Esophagus squamous epithelium (tissue), 5 donors: ENCODE data around the gene TMEM207. TPM values are rescaled to one million over a fixed set of nuclear protein-coding genes. Genes with fewer than 3 reads are reported as not detected.

Experiments used
- DNase-seq: peaks from one replicate; lab custom pipeline; 2025; lab: John Stamatoyannopoulos, UW
- H3K27ac ChIP-seq, 4 donors: fragments of 200-600 bp; sonication (generic); one replicate each; pipeline ENCODE4 v1.5.1; 2016 to 2019; ENCODE audit warnings: mild to moderate bottlenecking in 1 of 4
- H3K27me3 ChIP-seq, 4 donors: fragments of 200-600 bp; sonication (generic); 1 replicate in 3 of 4; 2 replicates in 1 of 4; pipeline versions ENCODE4 v1.5.1 to v1.6.0; 2017 to 2021; ENCODE audit warnings: antibody characterized with exemption in 1 of 4
- H3K36me3 ChIP-seq, 3 donors: fragments of 200-600 bp; sonication (generic); one replicate each; pipeline ENCODE4 v1.5.1; 2016 to 2019
- H3K4me1 ChIP-seq, 3 donors: fragments of 200-600 bp; sonication (generic); one replicate each; pipeline ENCODE4 v1.5.1; 2017 to 2019
- H3K4me3 ChIP-seq, 4 donors: fragments of 200-600 bp; sonication (generic); 1 replicate in 3 of 4; 2 replicates in 1 of 4; pipeline ENCODE4 v1.5.1; 2016 to 2019; ENCODE audit warnings: mild to moderate bottlenecking in 2 of 4, moderate library complexity in 1 of 4
- H3K9me3 ChIP-seq, 3 donors: fragments of 200-600 bp; sonication (generic); one replicate each; pipeline ENCODE4 v1.5.1; 2016 to 2019
- POLR2A ChIP-seq, 4 donors: fragments of 450-650 bp; IDR thresholded peaks; one replicate each; pipeline ENCODE4 v1.6.1; 2017; ENCODE audit warnings: antibody characterized with exemption in 4 of 4, mild to moderate bottlenecking in 4 of 4, moderate library complexity in 3 of 4
- WGBS, 2 donors: methylation state at CpG; one replicate each; pipeline ENCODE4 v1.1.5; 2018; 5-methylcytosine and 5-hydroxymethylcytosine counted together
- intact Hi-C: fragments of 100-400 bp; cut with DNase I; formaldehyde crosslinking; loops from one replicate; pipeline ENCODE4 v1.15.0; 2022
- total RNA-seq, 4 donors: library from RNA; depleted of rRNA; stranded (reverse); fragments of >200 nt; gene quantifications; one replicate each; pipeline ENCODE4 v1.1.0, GENCODE V29; 2016
- TF ChIP-seq, protein P1 (sequence below), 6 experiments: fragments of 450-650 bp in 4 of 6; fragments of 200-600 bp in 2 of 6; sonication (generic) in 2 of 6; IDR thresholded peaks; one replicate each; pipeline ENCODE4 v1.5.1; 2016 to 2019; ENCODE audit warnings: antibody characterized with exemption in 6 of 6, mild to moderate bottlenecking in 4 of 6, moderate library complexity in 4 of 6
- donor health status: DM: yes; HTN: yes; CAD: no.

The TMEM207 gene
- total RNA-seq, result not detected

DNA sequence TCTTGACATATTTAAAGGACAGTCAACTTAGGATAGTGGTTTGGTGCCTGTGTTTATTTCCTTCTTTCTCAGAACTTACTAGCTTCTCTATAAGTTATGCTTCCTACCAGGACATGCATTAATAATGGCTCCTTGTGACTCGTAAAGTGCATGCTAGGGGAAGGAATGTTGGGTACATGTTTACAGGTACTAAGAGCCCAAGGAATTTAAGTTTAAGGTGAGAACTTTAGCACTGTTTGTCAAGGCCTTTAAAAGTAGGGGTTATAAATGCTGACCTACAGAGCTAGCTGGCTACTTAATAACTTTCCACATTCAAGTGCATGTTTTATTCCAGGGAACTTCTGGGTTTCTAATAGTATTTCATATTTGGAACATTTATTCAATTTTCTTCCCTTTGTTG is at the start of gene TMEM207:
Gene TMEM207, minus strand, starts transcription at position 101 of the 400 bp plus-strand sequence. Its CDS starts 92 bp downstream, at position 9.
- Histone ChIP-seq H3K9me3 (no peaks in the 10 kb centered on the region), H3K36me3 (no peaks in the 10 kb centered on the region), H3K27ac (no peak within 1 kb of the TSS), H3K27me3 (no peaks in the 10 kb centered on the region), H3K4me3 (no peak within 1 kb of the TSS), H3K4me1 (no peaks in the 10 kb centered on the region)
- intact Hi-C loops, result no loop called here
- no peak for DNase-seq
- WGBS, 2 donors, result 79 to 100% methylated on average over 1 of the region's 1 CpG
- no peak for TF ChIP-seq POLR2A (IDR thresholded peaks at IDR 0.05)
- TF ChIP-seq, protein P1, sequence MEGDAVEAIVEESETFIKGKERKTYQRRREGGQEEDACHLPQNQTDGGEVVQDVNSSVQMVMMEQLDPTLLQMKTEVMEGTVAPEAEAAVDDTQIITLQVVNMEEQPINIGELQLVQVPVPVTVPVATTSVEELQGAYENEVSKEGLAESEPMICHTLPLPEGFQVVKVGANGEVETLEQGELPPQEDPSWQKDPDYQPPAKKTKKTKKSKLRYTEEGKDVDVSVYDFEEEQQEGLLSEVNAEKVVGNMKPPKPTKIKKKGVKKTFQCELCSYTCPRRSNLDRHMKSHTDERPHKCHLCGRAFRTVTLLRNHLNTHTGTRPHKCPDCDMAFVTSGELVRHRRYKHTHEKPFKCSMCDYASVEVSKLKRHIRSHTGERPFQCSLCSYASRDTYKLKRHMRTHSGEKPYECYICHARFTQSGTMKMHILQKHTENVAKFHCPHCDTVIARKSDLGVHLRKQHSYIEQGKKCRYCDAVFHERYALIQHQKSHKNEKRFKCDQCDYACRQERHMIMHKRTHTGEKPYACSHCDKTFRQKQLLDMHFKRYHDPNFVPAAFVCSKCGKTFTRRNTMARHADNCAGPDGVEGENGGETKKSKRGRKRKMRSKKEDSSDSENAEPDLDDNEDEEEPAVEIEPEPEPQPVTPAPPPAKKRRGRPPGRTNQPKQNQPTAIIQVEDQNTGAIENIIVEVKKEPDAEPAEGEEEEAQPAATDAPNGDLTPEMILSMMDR (IDR thresholded peaks at IDR 0.05), result no peak

DNA sequence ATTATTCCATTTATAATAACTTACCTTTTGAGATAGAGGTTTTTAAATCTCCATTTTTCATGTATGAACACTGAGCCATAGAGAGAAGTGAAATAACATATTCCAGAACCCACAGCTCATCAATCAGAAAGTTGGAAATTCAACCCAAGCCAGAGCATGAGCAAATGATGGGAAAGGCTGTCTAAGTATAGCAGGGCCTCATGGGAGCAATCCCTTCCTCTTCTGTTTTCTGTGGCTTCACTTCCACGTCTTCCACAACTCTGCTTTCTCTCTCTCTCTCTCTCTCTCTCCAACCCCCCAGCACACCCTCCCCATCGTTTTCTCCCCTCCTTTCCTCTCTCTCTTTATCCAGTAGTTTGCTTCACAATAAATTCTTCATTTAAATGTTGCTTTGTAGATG is 49.4 kb upstream of the TMEM207 start:
- Histone ChIP-seq H3K4me3 (no peak overlapping the region), H3K27me3 (no peaks in the 10 kb centered on the region), H3K9me3 (no peaks in the 10 kb centered on the region), H3K4me1 (no peaks in the 10 kb centered on the region), H3K36me3 (no peaks in the 10 kb centered on the region), H3K27ac (no peak overlapping the region)
- intact Hi-C loops, result no loop called here
- no peak for DNase-seq
- 41 to 43% methylated on average over 2 of the region's 2 CpGs for WGBS, 2 donors
- TF ChIP-seq, protein P1 (IDR thresholded peaks at IDR 0.05), result no peak

- Histone ChIP-seq H3K4me3 (no peak overlapping the region), H3K4me1 (no peaks in the 10 kb centered on the region), H3K27me3 (no peaks in the 10 kb centered on the region), H3K27ac (no peak overlapping the region), H3K9me3 (no peaks in the 10 kb centered on the region), H3K36me3 (no peaks in the 10 kb centered on the region)
- TF ChIP-seq, protein P1 (IDR thresholded peaks at IDR 0.05), result no peak
- TF ChIP-seq POLR2A (IDR thresholded peaks at IDR 0.05), result no peak
- 66 to 89% methylated on average over 2 of the region's 2 CpGs for WGBS, 2 donors
- intact Hi-C loops, result no loop called here
- no peak for DNase-seq
Observed at GRCh38 chr3:190498293-190498692, 48.6 kb upstream of the TMEM207 start.

- no peaks in the 10 kb centered on the region for H3K4me1 ChIP-seq
- no peaks in the 10 kb centered on the region for H3K27me3 ChIP-seq
- no peak for DNase-seq
- H3K9me3 ChIP-seq, result no peaks in the 10 kb centered on the region
- 74 to 83% methylated on average over 3 of the region's 3 CpGs for WGBS, 2 donors
- H3K27ac ChIP-seq, result no peak overlapping the region
- no peak overlapping the region for H3K4me3 ChIP-seq
- no peaks in the 10 kb centered on the region for H3K36me3 ChIP-seq
- TF ChIP-seq, protein P1 (IDR thresholded peaks at IDR 0.05), result no peak
- TF ChIP-seq POLR2A (IDR thresholded peaks at IDR 0.05), result no peak
- intact Hi-C loops, result no loop called here
Observed at GRCh38 chr3:190497811-190498210, 48.1 kb upstream of the TMEM207 start.

DNA sequence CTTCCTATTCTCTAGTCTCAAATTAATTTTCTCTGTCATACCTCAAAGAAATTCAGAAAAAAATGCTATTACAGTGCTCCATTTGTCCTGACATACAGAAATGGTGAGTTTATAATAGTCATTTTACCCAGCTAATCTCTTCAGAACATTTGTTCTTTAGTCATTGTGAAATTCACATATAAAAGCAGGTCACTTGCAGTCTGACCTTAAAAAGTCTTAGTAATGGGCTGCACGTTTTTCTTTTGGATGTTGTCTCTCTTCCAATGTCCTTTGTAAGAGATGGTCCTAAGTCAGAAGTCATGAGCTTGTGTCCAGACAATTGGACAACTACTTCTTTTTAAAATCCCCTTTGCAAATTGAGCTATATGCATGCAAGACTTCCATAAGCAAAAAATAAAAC is 47.2 kb upstream of the TMEM207 start:
- intact Hi-C loops, result no loop called here
- H3K9me3 ChIP-seq, result no peaks in the 10 kb centered on the region
- no peak overlapping the region for H3K27ac ChIP-seq
- no peaks in the 10 kb centered on the region for H3K4me1 ChIP-seq
- no peak for TF ChIP-seq POLR2A (IDR thresholded peaks at IDR 0.05)
- TF ChIP-seq, protein P1 (IDR thresholded peaks at IDR 0.05), result no peak
- no peak for DNase-seq
- no peak overlapping the region for H3K4me3 ChIP-seq
- WGBS, 2 donors, result 25 to 29% methylated on average over 1 of the region's 1 CpG
- H3K36me3 ChIP-seq, result no peaks in the 10 kb centered on the region
- H3K27me3 ChIP-seq, result no peaks in the 10 kb centered on the region
